Measurements from ENCODE around the gene P3H4. TPM values are rescaled to one million over a fixed set of nuclear protein-coding genes. Genes with fewer than 3 reads are reported as not detected.

Gene P3H4
- polyA plus RNA-seq, 1 donor from 2014 or later = 17.8 TPM

DNA sequence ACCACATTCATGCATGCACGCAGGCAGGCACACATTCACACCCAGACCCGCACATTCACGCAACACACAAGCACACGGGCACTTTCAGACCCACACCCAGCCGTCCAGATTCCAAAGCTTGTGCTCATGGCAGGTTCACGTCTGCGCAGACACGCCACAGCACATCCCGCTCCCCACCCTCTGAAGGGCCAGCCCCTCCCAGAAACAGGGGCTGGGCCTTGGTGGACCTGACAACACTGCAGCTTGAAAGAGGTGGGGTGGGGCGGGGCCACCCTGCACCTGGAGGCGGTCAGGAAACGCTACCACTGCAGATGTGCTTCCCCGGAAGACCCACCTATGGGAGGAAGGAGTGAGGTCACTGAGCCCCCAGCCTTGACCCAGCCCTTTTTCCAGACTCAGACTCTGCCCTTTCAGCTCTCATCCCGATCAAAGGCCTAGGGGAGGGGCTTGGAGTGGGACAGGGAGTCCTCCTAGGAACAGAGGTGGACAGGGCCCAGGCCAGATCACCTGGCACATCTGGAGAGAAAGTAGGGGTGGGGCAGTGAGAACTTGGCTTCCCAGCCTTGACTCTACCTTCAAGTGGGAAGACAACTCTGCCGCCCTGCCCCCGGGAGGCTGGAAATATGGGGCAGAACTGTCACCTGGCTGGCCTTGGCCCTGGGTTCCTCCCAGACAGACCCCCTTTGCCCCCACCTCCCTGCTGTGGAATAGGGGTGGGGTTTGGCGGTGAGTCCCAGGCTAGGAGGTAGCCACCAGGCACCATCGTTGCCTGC, 11.0 kb downstream of the P3H4 start:
- Histone ChIP-seq H4K20me1 (ENCODE audit: insufficient read depth) (no peaks in the 10 kb centered on the region), H3K9ac (ENCODE audit: low read length) (no peak overlapping the region), H3K4me3 (ENCODE audit: low read length) (no peak overlapping the region), H3K9me2 (ENCODE audit: insufficient read depth, low read length) (no peaks in the 10 kb centered on the region), H3K27ac (ENCODE audit: low read length) (no peak overlapping the region), H2AFZ (ENCODE audit: low read depth, low read length) (no peak overlapping the region), H3K9me3 (ENCODE audit: low read length) (no peaks in the 10 kb centered on the region), H3K4me2 (ENCODE audit: low read length) (no peak overlapping the region), H3K36me3 (ENCODE audit: insufficient read depth, low read length) (no peaks in the 10 kb centered on the region), H3K27me3 (ENCODE audit: insufficient read depth, low read depth, low read length) (no peaks in the 10 kb centered on the region), H3K79me2 (replicated peaks; ENCODE audit: insufficient read depth, low read length) (no peaks in the 10 kb centered on the region), H3F3A (ENCODE audit: insufficient read depth, low read length, poor library complexity, severe bottlenecking) (no peaks in the 10 kb centered on the region)
- TF ChIP-seq POLR2AphosphoS5 (IDR thresholded peaks at IDR 0.05) (no peak), REST (IDR thresholded peaks at IDR 0.05; ENCODE audit: borderline replicate concordance) (no peak), TAF1 (IDR thresholded peaks at IDR 0.05; ENCODE audit: low read depth) (no peak), SMC3 (conservative IDR thresholded peaks at IDR 0.05; ENCODE audit: poor library complexity) (no peak), EP300 (conservative IDR thresholded peaks at IDR 0.05; ENCODE audit: poor library complexity, severe bottlenecking) (no peak), EZH2 (IDR thresholded peaks at IDR 0.05; ENCODE audit: borderline replicate concordance, insufficient read depth, low read length, poor library complexity, severe bottlenecking) (no peak), RAD21 (conservative IDR thresholded peaks at IDR 0.05) (no peak)
- TF ChIP-seq, protein P1, sequence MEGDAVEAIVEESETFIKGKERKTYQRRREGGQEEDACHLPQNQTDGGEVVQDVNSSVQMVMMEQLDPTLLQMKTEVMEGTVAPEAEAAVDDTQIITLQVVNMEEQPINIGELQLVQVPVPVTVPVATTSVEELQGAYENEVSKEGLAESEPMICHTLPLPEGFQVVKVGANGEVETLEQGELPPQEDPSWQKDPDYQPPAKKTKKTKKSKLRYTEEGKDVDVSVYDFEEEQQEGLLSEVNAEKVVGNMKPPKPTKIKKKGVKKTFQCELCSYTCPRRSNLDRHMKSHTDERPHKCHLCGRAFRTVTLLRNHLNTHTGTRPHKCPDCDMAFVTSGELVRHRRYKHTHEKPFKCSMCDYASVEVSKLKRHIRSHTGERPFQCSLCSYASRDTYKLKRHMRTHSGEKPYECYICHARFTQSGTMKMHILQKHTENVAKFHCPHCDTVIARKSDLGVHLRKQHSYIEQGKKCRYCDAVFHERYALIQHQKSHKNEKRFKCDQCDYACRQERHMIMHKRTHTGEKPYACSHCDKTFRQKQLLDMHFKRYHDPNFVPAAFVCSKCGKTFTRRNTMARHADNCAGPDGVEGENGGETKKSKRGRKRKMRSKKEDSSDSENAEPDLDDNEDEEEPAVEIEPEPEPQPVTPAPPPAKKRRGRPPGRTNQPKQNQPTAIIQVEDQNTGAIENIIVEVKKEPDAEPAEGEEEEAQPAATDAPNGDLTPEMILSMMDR (IDR thresholded peaks at IDR 0.05; ENCODE audit: poor library complexity, severe bottlenecking) = no peak

- Histone ChIP-seq H3K4me2 (ENCODE audit: low read length) (no peak overlapping the region), H3K9me2 (ENCODE audit: insufficient read depth, low read length) (no peaks in the 10 kb centered on the region), H4K20me1 (ENCODE audit: insufficient read depth) (no peaks in the 10 kb centered on the region), H3K36me3 (ENCODE audit: insufficient read depth, low read length) (no peaks in the 10 kb centered on the region), H2AFZ (ENCODE audit: low read depth, low read length) (no peak overlapping the region), H3K9ac (ENCODE audit: low read length) (no peak overlapping the region), H3K27ac (ENCODE audit: low read length) (no peak overlapping the region), H3K79me2 (replicated peaks; ENCODE audit: insufficient read depth, low read length) (no peaks in the 10 kb centered on the region), H3K9me3 (ENCODE audit: low read length) (no peaks in the 10 kb centered on the region), H3K4me3 (ENCODE audit: low read length) (no peak overlapping the region), H3F3A (ENCODE audit: insufficient read depth, low read length, poor library complexity, severe bottlenecking) (no peaks in the 10 kb centered on the region), H3K27me3 (ENCODE audit: insufficient read depth, low read depth, low read length) (no peaks in the 10 kb centered on the region)
- TF ChIP-seq SMC3 (conservative IDR thresholded peaks at IDR 0.05; ENCODE audit: poor library complexity) (no peak), TAF1 (IDR thresholded peaks at IDR 0.05; ENCODE audit: low read depth) (no peak), POLR2AphosphoS5 (IDR thresholded peaks at IDR 0.05) (no peak), REST (IDR thresholded peaks at IDR 0.05; ENCODE audit: borderline replicate concordance) (no peak), EP300 (conservative IDR thresholded peaks at IDR 0.05; ENCODE audit: poor library complexity, severe bottlenecking) (no peak), MXI1 (conservative IDR thresholded peaks at IDR 0.05; ENCODE audit: poor library complexity, severe bottlenecking) (no peak), RAD21 (conservative IDR thresholded peaks at IDR 0.05) (no peak), EZH2 (IDR thresholded peaks at IDR 0.05; ENCODE audit: borderline replicate concordance, insufficient read depth, low read length, poor library complexity, severe bottlenecking) (no peak)
- TF ChIP-seq, protein P1 (IDR thresholded peaks at IDR 0.05; ENCODE audit: poor library complexity, severe bottlenecking) = no peak
Observed at GRCh38 chr17:41799366-41799765, 12.4 kb downstream of the P3H4 start.
